Memory B cell (primary cell): Measurements from ENCODE around the gene MIA2.
"Not testable (repeated sequence)": the region's sequence is repeated elsewhere in the genome, so short reads cannot be mapped to it uniquely, and the experiment has no call there.

ENCODE experiments used
- ATAC-seq: fragments of 150-1000 bp; cut with Tn5 transposase; 2 replicates; pipeline ENCODE4 v1.10.0; 2021; ENCODE audit warnings: low read depth, mild to moderate bottlenecking, moderate library complexity
- DNase-seq, 2 donors: peaks; one replicate each; pipeline ENCODE4 v3.0.0; 2022; ENCODE audit warnings: low spot score in 2 of 2
- H3K27ac Mint-ChIP-seq: one replicate; pipeline ENCODE4 v1.8.0; 2022; ENCODE audit warnings: mild to moderate bottlenecking, moderate library complexity, mixed read lengths
- H3K27me3 Mint-ChIP-seq: one replicate; pipeline ENCODE4 v1.8.0; 2022; ENCODE audit warnings: mixed read lengths
- H3K36me3 Mint-ChIP-seq: one replicate; pipeline ENCODE4 v1.8.0; 2022; ENCODE audit warnings: mild to moderate bottlenecking, mixed read lengths
- H3K4me1 Mint-ChIP-seq: one replicate; pipeline ENCODE4 v1.8.0; 2022; ENCODE audit warnings: mixed read lengths
- H3K4me3 Mint-ChIP-seq: one replicate; pipeline ENCODE4 v1.8.0; 2022; ENCODE audit warnings: mild to moderate bottlenecking, moderate library complexity, mixed read lengths
- H3K9me3 Mint-ChIP-seq: one replicate; pipeline ENCODE4 v1.8.0; 2022; ENCODE audit warnings: mixed read lengths

The MIA2 gene

GRCh38 chr14:39241637-39242036, 7.9 kb downstream of the MIA2 start:
- Mint-ChIP-seq H3K27me3 (peaks cover 3% of the 10 kb centered on the region), H3K9me3 (no peaks in the 10 kb centered on the region), H3K4me1 (no peaks in the 10 kb centered on the region), H3K4me3 (no peak overlapping the region), H3K27ac (no peak overlapping the region), H3K36me3 (no peaks in the 10 kb centered on the region)
- no peak for DNase-seq
- no peak for ATAC-seq

GRCh38 chr14:39243831-39244230, 10.1 kb downstream of the MIA2 start:
- ATAC-seq, result no peak
- Mint-ChIP-seq H3K4me1 (no peaks in the 10 kb centered on the region), H3K9me3 (no peaks in the 10 kb centered on the region), H3K36me3 (no peaks in the 10 kb centered on the region), H3K4me3 (no peak overlapping the region), H3K27ac (no peak overlapping the region), H3K27me3 (peaks cover 8% of the 10 kb centered on the region)
- no peak for DNase-seq

- no peaks in the 10 kb centered on the region for H3K36me3 Mint-ChIP-seq
- no peaks in the 10 kb centered on the region for H3K4me1 Mint-ChIP-seq
- no peak overlapping the region for H3K27ac Mint-ChIP-seq
- H3K4me3 Mint-ChIP-seq, result no peak overlapping the region
- H3K9me3 Mint-ChIP-seq, result no peaks in the 10 kb centered on the region
- ATAC-seq (no peak), DNase-seq (no peak)
- H3K27me3 Mint-ChIP-seq, result peaks cover 8% of the 10 kb centered on the region
These were observed 12.9 kb downstream of the MIA2 start for GRCh38 chr14:39246618-39247017.

- Mint-ChIP-seq H3K4me1 (no peaks in the 10 kb centered on the region), H3K27me3 (peaks cover 8% of the 10 kb centered on the region), H3K36me3 (no peaks in the 10 kb centered on the region), H3K4me3 (no peak overlapping the region), H3K9me3 (peaks cover 1% of the 10 kb centered on the region), H3K27ac (no peak overlapping the region)
- ATAC-seq, result no peak
- DNase-seq, result no peak
These were observed 13.5 kb downstream of the MIA2 start for GRCh38 chr14:39247256-39247655.

GRCh38 chr14:39251547-39251946, 17.8 kb downstream of the MIA2 start:
- Mint-ChIP-seq H3K27ac (no peak overlapping the region), H3K4me1 (no peaks in the 10 kb centered on the region), H3K27me3 (peaks cover 5% of the 10 kb centered on the region), H3K9me3 (peaks cover 1% of the 10 kb centered on the region), H3K4me3 (no peak overlapping the region), H3K36me3 (no peaks in the 10 kb centered on the region)
- ATAC-seq (no peak), DNase-seq (no peak)

GRCh38 chr14:39257388-39257787, 23.7 kb downstream of the MIA2 start:
- H3K9me3 Mint-ChIP-seq, H3K4me1 Mint-ChIP-seq, DNase-seq, H3K36me3 Mint-ChIP-seq, H3K27me3 Mint-ChIP-seq, H3K27ac Mint-ChIP-seq, H3K4me3 Mint-ChIP-seq, ATAC-seq: not testable (repeated sequence)

- no peaks in the 10 kb centered on the region for H3K4me1 Mint-ChIP-seq
- H3K9me3 Mint-ChIP-seq, result peaks cover 5% of the 10 kb centered on the region
- H3K27me3 Mint-ChIP-seq, result no peaks in the 10 kb centered on the region
- ATAC-seq (no peak), DNase-seq (no peak)
- H3K27ac Mint-ChIP-seq, result no peak overlapping the region
- peaks cover 2% of the 10 kb centered on the region for H3K36me3 Mint-ChIP-seq
- no peak overlapping the region for H3K4me3 Mint-ChIP-seq
These were observed 25.2 kb downstream of the MIA2 start for GRCh38 chr14:39258782-39259545.

GRCh38 chr14:39260161-39260560, 26.4 kb downstream of the MIA2 start:
- not testable (repeated sequence) for H3K27ac Mint-ChIP-seq, H3K9me3 Mint-ChIP-seq, DNase-seq, H3K27me3 Mint-ChIP-seq, H3K4me3 Mint-ChIP-seq, H3K36me3 Mint-ChIP-seq, H3K4me1 Mint-ChIP-seq, ATAC-seq

- not testable (repeated sequence) for H3K9me3 Mint-ChIP-seq, H3K4me1 Mint-ChIP-seq, H3K36me3 Mint-ChIP-seq, ATAC-seq, H3K27me3 Mint-ChIP-seq, DNase-seq, H3K27ac Mint-ChIP-seq, H3K4me3 Mint-ChIP-seq
These were observed 28.5 kb downstream of the MIA2 start for GRCh38 chr14:39262214-39262613.

- no peaks in the 10 kb centered on the region for H3K36me3 Mint-ChIP-seq
- no peaks in the 10 kb centered on the region for H3K27me3 Mint-ChIP-seq
- ATAC-seq, result no peak
- H3K9me3 Mint-ChIP-seq, result no peaks in the 10 kb centered on the region
- H3K4me3 Mint-ChIP-seq, result no peak overlapping the region
- H3K27ac Mint-ChIP-seq, result no peak overlapping the region
- H3K4me1 Mint-ChIP-seq, result peaks cover 9% of the 10 kb centered on the region
- no peak for DNase-seq
These were observed 30.3 kb downstream of the MIA2 start for GRCh38 chr14:39264057-39264456.

- H3K36me3 Mint-ChIP-seq, result no peaks in the 10 kb centered on the region
- no peak for DNase-seq
These were observed 30.8 kb downstream of the MIA2 start for GRCh38 chr14:39264558-39264957.

GRCh38 chr14:39265033-39265432, 31.3 kb downstream of the MIA2 start:
- ATAC-seq (no peak), DNase-seq (no peak)
- Mint-ChIP-seq H3K27ac (no peak overlapping the region), H3K4me3 (peak overlapping the region; percentile 7), H3K36me3 (no peaks in the 10 kb centered on the region), H3K27me3 (no peaks in the 10 kb centered on the region), H3K4me1 (peaks cover 14% of the 10 kb centered on the region), H3K9me3 (no peaks in the 10 kb centered on the region)

More at GRCh38 chr14:39264558-39264957, 30.8 kb downstream of the MIA2 start:
- no peak for ATAC-seq
- Mint-ChIP-seq H3K4me3 (no peak overlapping the region), H3K4me1 (peaks cover 14% of the 10 kb centered on the region), H3K27ac (no peak overlapping the region), H3K9me3 (no peaks in the 10 kb centered on the region), H3K27me3 (no peaks in the 10 kb centered on the region)

- Mint-ChIP-seq H3K9me3 (no peaks in the 10 kb centered on the region), H3K4me1 (peaks cover 18% of the 10 kb centered on the region), H3K36me3 (no peaks in the 10 kb centered on the region), H3K27ac (peak overlapping the region; percentile 99), H3K4me3 (peak overlapping the region; percentile 95), H3K27me3 (no peaks in the 10 kb centered on the region)
- DNase-seq (no peak), ATAC-seq (no peak)
These were observed 32.2 kb downstream of the MIA2 start for GRCh38 chr14:39265806-39266524.

- H3K36me3 Mint-ChIP-seq, result peaks cover 1% of the 10 kb centered on the region
- H3K4me1 Mint-ChIP-seq, result peaks cover 19% of the 10 kb centered on the region
- H3K4me3 Mint-ChIP-seq, result peak overlapping the region; percentile 95
- DNase-seq (no peak), ATAC-seq (peak; percentile 24)
- H3K27ac Mint-ChIP-seq, result peak overlapping the region; percentile 99
- H3K9me3 Mint-ChIP-seq, result no peaks in the 10 kb centered on the region
- H3K27me3 Mint-ChIP-seq, result no peaks in the 10 kb centered on the region
These were observed 32.8 kb downstream of the MIA2 start for GRCh38 chr14:39266525-39266870.
